Measurements from ENCODE around the gene POU5F1.
"Not testable (repeated sequence)": the region's sequence is repeated elsewhere in the genome, so short reads cannot be mapped to it uniquely, and the experiment has no call there.

Gene POU5F1

DNA sequence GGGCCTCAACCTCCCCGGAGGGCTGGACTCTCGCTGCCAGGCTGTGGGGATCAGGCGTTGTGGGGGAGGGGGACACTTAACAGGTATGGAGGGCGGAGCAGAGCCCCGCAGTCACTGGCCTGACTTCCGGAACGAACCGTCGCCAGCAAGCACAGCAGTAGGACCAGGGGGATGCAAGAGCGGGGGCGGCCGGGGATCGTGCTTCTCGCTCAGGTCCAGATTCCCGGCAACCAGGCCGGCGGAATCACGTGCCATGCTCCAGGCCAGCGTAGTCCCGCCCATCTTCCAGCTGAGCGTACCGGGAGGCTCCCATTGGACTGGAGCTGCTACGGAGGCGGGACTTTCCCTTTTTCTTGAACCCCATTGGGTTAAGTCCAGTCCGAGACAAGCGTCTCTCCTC, 10.0 kb upstream of the POU5F1 start:
- Mint-ChIP-seq H3K4me3 (peak overlapping the region; percentile 89), H3K27me3 (no peaks in the 10 kb centered on the region), H3K27ac (peak overlapping the region; percentile 45), H3K36me3 (peaks cover 3% of the 10 kb centered on the region), H3K4me1 (peaks cover 13% of the 10 kb centered on the region), H3K9me3 (no peaks in the 10 kb centered on the region)
- DNase-seq (ENCODE audit: low spot score in 2 of 2) (peak; percentile 59 to 61), ATAC-seq (ENCODE audit: low read depth) (peak; percentile 99)

- ATAC-seq (ENCODE audit: low read depth): no peak
- Mint-ChIP-seq H3K27me3 (no peaks in the 10 kb centered on the region), H3K4me1 (peaks cover 13% of the 10 kb centered on the region), H3K4me3 (no peak overlapping the region), H3K9me3 (no peaks in the 10 kb centered on the region), H3K36me3 (peaks cover 3% of the 10 kb centered on the region), H3K27ac (no peak overlapping the region)
- DNase-seq (ENCODE audit: low spot score in 2 of 2): no peak
Observed at GRCh38 chr6:31179896-31180295, 9.4 kb upstream of the POU5F1 start.

DNA sequence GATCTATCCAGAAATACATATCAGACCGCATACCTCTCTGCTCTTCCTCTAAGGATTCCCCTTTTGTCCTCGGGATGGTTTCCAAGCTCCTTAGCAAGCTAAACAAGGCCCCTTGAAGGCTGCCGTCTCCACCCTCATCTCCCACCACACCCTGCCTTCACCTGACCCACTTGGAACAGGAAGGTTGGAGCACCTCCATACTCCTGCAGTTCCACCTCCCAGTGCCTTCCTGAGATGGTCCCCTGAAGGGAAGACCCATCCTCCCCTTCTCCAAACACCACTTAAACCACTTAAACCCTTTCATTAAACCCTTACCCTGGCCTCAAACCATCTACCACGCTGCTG, 8.5 kb upstream of the POU5F1 start:
- H3K27ac Mint-ChIP-seq: no peak overlapping the region
- H3K27me3 Mint-ChIP-seq: no peaks in the 10 kb centered on the region
- no peak overlapping the region for H3K4me3 Mint-ChIP-seq
- H3K9me3 Mint-ChIP-seq: no peaks in the 10 kb centered on the region
- ATAC-seq (ENCODE audit: low read depth): no peak
- H3K4me1 Mint-ChIP-seq: peaks cover 13% of the 10 kb centered on the region
- DNase-seq (ENCODE audit: low spot score in 2 of 2): no peak
- peaks cover 3% of the 10 kb centered on the region for H3K36me3 Mint-ChIP-seq

GRCh38 chr6:31178143-31179041, 7.9 kb upstream of the POU5F1 start:
- ATAC-seq (ENCODE audit: low read depth): no peak
- no peaks in the 10 kb centered on the region for H3K27me3 Mint-ChIP-seq
- no peak overlapping the region for H3K27ac Mint-ChIP-seq

DNA sequence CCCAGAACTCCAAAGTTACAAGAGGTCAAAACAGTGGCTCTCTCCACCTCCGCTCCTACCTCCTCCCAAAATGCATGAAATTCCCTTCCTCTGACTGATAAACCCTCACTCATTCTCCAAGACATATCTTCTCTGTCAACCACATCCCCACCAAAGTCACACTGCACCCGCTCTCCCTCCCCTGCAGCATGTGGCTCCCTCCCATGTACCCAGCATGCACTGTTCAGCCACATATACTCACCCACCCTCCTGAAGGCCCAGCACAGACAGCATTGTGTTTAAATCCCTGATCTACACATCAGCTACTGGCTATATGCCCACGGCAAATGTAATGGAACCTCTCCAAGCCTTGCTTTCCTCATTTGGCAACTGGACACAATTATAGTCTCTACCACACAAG, 5.5 kb upstream of the POU5F1 start:
- DNase-seq (ENCODE audit: low spot score in 2 of 2): no peak
- no peak overlapping the region for H3K27ac Mint-ChIP-seq
- peaks cover 3% of the 10 kb centered on the region for H3K36me3 Mint-ChIP-seq
- no peak overlapping the region for H3K4me3 Mint-ChIP-seq
- H3K9me3 Mint-ChIP-seq: no peaks in the 10 kb centered on the region
- no peak for ATAC-seq (ENCODE audit: low read depth)
- no peaks in the 10 kb centered on the region for H3K27me3 Mint-ChIP-seq
- H3K4me1 Mint-ChIP-seq: peaks cover 13% of the 10 kb centered on the region

More at GRCh38 chr6:31178143-31179041, 7.9 kb upstream of the POU5F1 start:
- no peaks in the 10 kb centered on the region for H3K9me3 Mint-ChIP-seq
- DNase-seq (ENCODE audit: low spot score in 2 of 2): no peak
- peaks cover 13% of the 10 kb centered on the region for H3K4me1 Mint-ChIP-seq
- H3K36me3 Mint-ChIP-seq: peaks cover 3% of the 10 kb centered on the region
- H3K4me3 Mint-ChIP-seq: no peak overlapping the region

DNA sequence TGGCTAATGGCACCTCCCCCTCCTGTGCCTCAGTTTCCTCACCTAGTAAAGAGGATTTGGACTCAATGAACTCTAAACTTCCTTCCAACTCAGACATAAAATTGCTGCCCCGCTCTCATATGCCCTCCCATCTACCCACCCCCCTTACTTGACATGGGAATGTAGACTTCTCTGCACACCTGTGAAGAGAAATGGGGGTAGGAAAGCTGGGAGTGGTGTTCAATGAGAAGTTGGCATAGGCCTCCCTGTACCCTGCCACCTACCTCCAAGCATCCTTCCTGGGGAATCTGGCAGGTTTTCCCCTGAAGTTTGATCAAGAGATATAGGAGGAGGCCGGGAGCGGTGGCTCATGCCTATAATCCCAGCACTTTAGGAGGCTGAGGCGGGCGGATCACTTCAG, 3.9 kb upstream of the POU5F1 start:
- Mint-ChIP-seq H3K9me3 (no peaks in the 10 kb centered on the region), H3K4me3 (no peak overlapping the region), H3K27me3 (no peaks in the 10 kb centered on the region), H3K36me3 (peaks cover 3% of the 10 kb centered on the region), H3K4me1 (peaks cover 13% of the 10 kb centered on the region), H3K27ac (no peak overlapping the region)
- DNase-seq (ENCODE audit: low spot score in 2 of 2): no peak
- ATAC-seq (ENCODE audit: low read depth): no peak

DNA sequence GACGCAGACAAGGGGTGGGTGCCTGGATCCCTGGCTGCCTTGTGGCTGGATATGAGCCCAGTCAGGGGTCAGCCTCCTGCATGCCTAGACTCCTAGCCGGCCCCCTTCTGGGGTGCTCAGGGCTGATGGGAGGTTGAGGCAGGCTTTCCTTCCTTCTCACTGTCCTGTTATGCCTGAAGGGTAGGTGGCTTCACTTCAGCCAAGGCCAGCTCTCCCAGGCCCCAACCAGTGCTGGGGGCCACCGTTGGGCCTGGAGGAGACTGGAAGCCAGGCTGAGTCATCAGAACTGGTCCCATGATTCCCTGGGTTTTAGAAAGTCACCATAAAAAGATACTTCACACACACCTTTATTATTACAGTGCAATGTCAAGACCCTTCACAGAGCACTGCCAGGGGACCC, 2.9 kb upstream of the POU5F1 start:
- Mint-ChIP-seq H3K36me3 (peaks cover 3% of the 10 kb centered on the region), H3K27me3 (no peaks in the 10 kb centered on the region), H3K4me1 (peaks cover 4% of the 10 kb centered on the region), H3K9me3 (no peaks in the 10 kb centered on the region), H3K4me3 (no peak overlapping the region), H3K27ac (no peak overlapping the region)
- DNase-seq (ENCODE audit: low spot score in 2 of 2) (no peak), ATAC-seq (ENCODE audit: low read depth) (no peak)

GRCh38 chr6:31172973-31173384, 2.5 kb upstream of the POU5F1 start:
- Mint-ChIP-seq H3K4me1 (no peaks in the 10 kb centered on the region), H3K9me3 (no peaks in the 10 kb centered on the region), H3K27ac (no peak overlapping the region), H3K27me3 (no peaks in the 10 kb centered on the region), H3K4me3 (no peak overlapping the region), H3K36me3 (peaks cover 3% of the 10 kb centered on the region)
- DNase-seq (ENCODE audit: low spot score in 2 of 2) (no peak), ATAC-seq (ENCODE audit: low read depth) (no peak)

- no peak for DNase-seq (ENCODE audit: low spot score in 2 of 2)
- Mint-ChIP-seq H3K27me3 (no peaks in the 10 kb centered on the region), H3K4me1 (no peaks in the 10 kb centered on the region), H3K27ac (no peak overlapping the region), H3K36me3 (peaks cover 3% of the 10 kb centered on the region), H3K9me3 (no peaks in the 10 kb centered on the region), H3K4me3 (no peak overlapping the region)
- ATAC-seq (ENCODE audit: low read depth): no peak
Observed at GRCh38 chr6:31171931-31172905, 1.7 kb upstream of the POU5F1 start.

- no peaks in the 10 kb centered on the region for H3K9me3 Mint-ChIP-seq
- H3K27me3 Mint-ChIP-seq: no peaks in the 10 kb centered on the region
- no peak overlapping the region for H3K27ac Mint-ChIP-seq
Observed at GRCh38 chr6:31170987-31171671, 647 bp upstream of the POU5F1 start.

GRCh38 chr6:31169858-31170599, 453 bp downstream of the POU5F1 start:
- not testable (repeated sequence) for ATAC-seq (ENCODE audit: low read depth); H3K36me3 Mint-ChIP-seq; H3K9me3 Mint-ChIP-seq; H3K27me3 Mint-ChIP-seq; H3K4me3 Mint-ChIP-seq; H3K4me1 Mint-ChIP-seq; H3K27ac Mint-ChIP-seq; DNase-seq (ENCODE audit: low spot score in 2 of 2)

More at GRCh38 chr6:31170987-31171671, 647 bp upstream of the POU5F1 start:
- peaks cover 3% of the 10 kb centered on the region for H3K36me3 Mint-ChIP-seq
- H3K4me1 Mint-ChIP-seq: no peaks in the 10 kb centered on the region
- ATAC-seq (ENCODE audit: low read depth) (no peak), DNase-seq (ENCODE audit: low spot score in 2 of 2) (no peak)
- no peak overlapping the region for H3K4me3 Mint-ChIP-seq

GRCh38 chr6:31169123-31169857, 1.2 kb downstream of the POU5F1 start:
- Mint-ChIP-seq H3K9me3 (no peaks in the 10 kb centered on the region), H3K4me1 (peaks cover 8% of the 10 kb centered on the region), H3K27me3 (no peaks in the 10 kb centered on the region), H3K27ac (no peak overlapping the region), H3K36me3 (no peaks in the 10 kb centered on the region), H3K4me3 (no peak overlapping the region)
- DNase-seq (ENCODE audit: low spot score in 2 of 2) (no peak), ATAC-seq (ENCODE audit: low read depth) (no peak)

- no peak overlapping the region for H3K27ac Mint-ChIP-seq
- H3K36me3 Mint-ChIP-seq: no peaks in the 10 kb centered on the region
- no peak for ATAC-seq (ENCODE audit: low read depth)
- H3K9me3 Mint-ChIP-seq: no peaks in the 10 kb centered on the region
- no peaks in the 10 kb centered on the region for H3K27me3 Mint-ChIP-seq
- peaks cover 8% of the 10 kb centered on the region for H3K4me1 Mint-ChIP-seq
- no peak for DNase-seq (ENCODE audit: low spot score in 2 of 2)
- H3K4me3 Mint-ChIP-seq: no peak overlapping the region
Observed at GRCh38 chr6:31168606-31169005, 1.9 kb downstream of the POU5F1 start.

All from memory B cell (primary cell).